ENCODE results near the gene RHOF. TPM values are rescaled to one million over a fixed set of nuclear protein-coding genes. Genes with fewer than 3 reads are reported as not detected.

RHOF gene
- total and polyA plus RNA-seq, 2 donors (not counting 1 experiment from before 2014, with no cell fraction given): 90.3 to 129 TPM

DNA sequence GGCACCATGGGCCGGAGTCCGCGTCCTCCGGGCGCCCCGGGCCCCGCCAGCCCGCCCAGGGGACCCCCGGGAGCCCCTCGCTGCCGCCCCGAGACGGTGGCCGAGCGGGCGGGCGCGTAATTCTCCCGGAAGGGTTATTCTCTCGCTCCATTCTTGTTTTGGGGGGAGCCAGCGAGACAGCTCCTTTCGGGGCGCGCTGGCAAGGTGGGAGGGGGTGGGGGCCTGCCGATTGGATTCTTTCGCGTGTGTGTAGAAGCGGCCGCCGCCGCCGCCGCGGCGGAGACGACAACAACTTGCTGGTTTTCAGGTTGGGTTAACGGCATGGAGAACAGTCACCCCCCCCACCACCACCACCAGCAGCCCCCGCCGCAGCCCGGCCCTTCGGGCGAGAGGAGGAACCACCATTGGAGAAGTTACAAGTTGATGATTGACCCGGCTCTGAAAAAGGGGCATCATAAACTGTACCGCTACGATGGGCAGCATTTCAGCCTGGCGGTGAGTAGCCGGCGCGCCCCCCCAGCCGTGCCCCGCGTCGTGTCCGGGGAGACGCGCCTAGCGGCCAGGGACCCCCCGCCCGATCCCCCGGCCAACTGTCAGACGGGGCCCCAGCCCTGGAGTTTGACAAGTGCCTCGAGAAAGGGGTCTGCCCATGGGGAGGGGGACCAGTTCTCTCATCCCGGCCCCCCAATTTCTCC lies 11.1 kb upstream of the RHOF start:
- peak overlapping the region; percentile 99 for H3K27ac Mint-ChIP-seq
- H3K4me3 ChIP-seq (ENCODE audit: control extremely low read depth in 1 of 5, extremely low read depth in 1 of 5, insufficient read depth in 1 of 5, low read depth in 2 of 5, low read length in 4 of 5): peak overlapping the region; percentile 28 to 75 (median 65)
- intact Hi-C loops (cut with micrococcal nuclease): loop anchor here (5.0 to 10.0 kb wide), 2 partner anchors 278 to 700 kb away; partner anchors contain the start of gene ZCCHC8
- DNase-seq (peak; percentile 85), ATAC-seq (ENCODE audit: low read depth) (peak; percentile 2)
- H3K27ac ChIP-seq (ENCODE audit: low read length in 2 of 2): peak overlapping the region; percentile 53 to 86
- H3K4me1 ChIP-seq (ENCODE audit: control insufficient read depth in 2 of 2, insufficient read depth in 2 of 2, low read length in 2 of 2): peaks cover 28 to 43% of the 10 kb centered on the region in 2 donors
- H3K27me3 Mint-ChIP-seq: no peaks in the 10 kb centered on the region
- ChIA-PET POLR2A (interaction anchor here (0.6 to 13.7 kb wide), 6 partner anchors 11 to 461 kb away, joined by 4 to 267 read pairs (median 5); partner anchors contain the start of gene RHOF), CTCF (interaction anchor here (0.6 to 33.5 kb wide), 4 partner anchors 2 to 1085 kb away, joined by 3 to 1947 read pairs (median 975); partner anchors contain the start of genes RHOF and SETD1B)
- 0% methylated on average over 39 of the region's 63 CpGs for WGBS (ENCODE audit: insufficient coverage)
- H3K4me1 Mint-ChIP-seq: peaks cover 44% of the 10 kb centered on the region
- H3K36me3 ChIP-seq (replicated peaks in 1 of 2; ENCODE audit: control extremely low read depth in 1 of 2, control insufficient read depth in 1 of 2, extremely low read depth in 1 of 2, insufficient read depth in 2 of 2, low read length in 1 of 2): peaks cover 0 to 34% of the 10 kb centered on the region in 2 experiments
- H3K9me3 Mint-ChIP-seq (ENCODE audit: insufficient read depth): no peaks in the 10 kb centered on the region
- H3K79me2 ChIP-seq (ENCODE audit: control insufficient read depth, insufficient read depth, low read length): peaks cover 66% of the 10 kb centered on the region
- peak overlapping the region; percentile 94 for H3K4me2 ChIP-seq (replicated peaks; ENCODE audit: low read depth, low read length, poor library complexity, severe bottlenecking)
- peak overlapping the region; percentile 69 for H2AFZ ChIP-seq (ENCODE audit: insufficient read depth, low read depth, low read length, poor library complexity, severe bottlenecking)
- peak overlapping the region; percentile 85 for H3K9ac ChIP-seq (ENCODE audit: low read length)
- no peak for TF ChIP-seq EZH2 (IDR thresholded peaks at IDR 0.05; ENCODE audit: borderline replicate concordance, insufficient read depth, low read depth, low read length, poor library complexity, severe bottlenecking)
- TF ChIP-seq, protein P1, sequence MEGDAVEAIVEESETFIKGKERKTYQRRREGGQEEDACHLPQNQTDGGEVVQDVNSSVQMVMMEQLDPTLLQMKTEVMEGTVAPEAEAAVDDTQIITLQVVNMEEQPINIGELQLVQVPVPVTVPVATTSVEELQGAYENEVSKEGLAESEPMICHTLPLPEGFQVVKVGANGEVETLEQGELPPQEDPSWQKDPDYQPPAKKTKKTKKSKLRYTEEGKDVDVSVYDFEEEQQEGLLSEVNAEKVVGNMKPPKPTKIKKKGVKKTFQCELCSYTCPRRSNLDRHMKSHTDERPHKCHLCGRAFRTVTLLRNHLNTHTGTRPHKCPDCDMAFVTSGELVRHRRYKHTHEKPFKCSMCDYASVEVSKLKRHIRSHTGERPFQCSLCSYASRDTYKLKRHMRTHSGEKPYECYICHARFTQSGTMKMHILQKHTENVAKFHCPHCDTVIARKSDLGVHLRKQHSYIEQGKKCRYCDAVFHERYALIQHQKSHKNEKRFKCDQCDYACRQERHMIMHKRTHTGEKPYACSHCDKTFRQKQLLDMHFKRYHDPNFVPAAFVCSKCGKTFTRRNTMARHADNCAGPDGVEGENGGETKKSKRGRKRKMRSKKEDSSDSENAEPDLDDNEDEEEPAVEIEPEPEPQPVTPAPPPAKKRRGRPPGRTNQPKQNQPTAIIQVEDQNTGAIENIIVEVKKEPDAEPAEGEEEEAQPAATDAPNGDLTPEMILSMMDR (IDR thresholded peaks at IDR 0.05): no peak
- H3K27me3 ChIP-seq (replicated peaks in 1 of 4; ENCODE audit: control extremely low read depth in 1 of 4, control insufficient read depth in 3 of 4, insufficient read depth in 4 of 4, low read length in 3 of 4): no peaks in the 10 kb centered on the region
- peak overlapping the region; percentile 97 for H3K4me3 Mint-ChIP-seq
- no peaks in the 10 kb centered on the region for H3K9me3 ChIP-seq (ENCODE audit: control extremely low read depth in 1 of 3, control insufficient read depth in 2 of 3, insufficient read depth in 1 of 3, low read length in 2 of 3)
- H4K20me1 ChIP-seq (ENCODE audit: control insufficient read depth, insufficient read depth, low read length, poor library complexity, severe bottlenecking): peaks cover 27% of the 10 kb centered on the region
